SH-SY5Y (cell line): Measurements from ENCODE around the gene POLR3F.

Experiments used
- GATA2 ChIP-seq: IDR thresholded peaks from 2 replicates; pipeline ENCODE4 v1.6.1; 2011; ENCODE audit warnings: mild to moderate bottlenecking, low read depth, low read length
- GATA3 ChIP-seq: IDR thresholded peaks from 2 replicates; pipeline ENCODE4 v1.6.1; 2011; ENCODE audit warnings: low read depth, mild to moderate bottlenecking, low read length, moderate library complexity

DNA sequence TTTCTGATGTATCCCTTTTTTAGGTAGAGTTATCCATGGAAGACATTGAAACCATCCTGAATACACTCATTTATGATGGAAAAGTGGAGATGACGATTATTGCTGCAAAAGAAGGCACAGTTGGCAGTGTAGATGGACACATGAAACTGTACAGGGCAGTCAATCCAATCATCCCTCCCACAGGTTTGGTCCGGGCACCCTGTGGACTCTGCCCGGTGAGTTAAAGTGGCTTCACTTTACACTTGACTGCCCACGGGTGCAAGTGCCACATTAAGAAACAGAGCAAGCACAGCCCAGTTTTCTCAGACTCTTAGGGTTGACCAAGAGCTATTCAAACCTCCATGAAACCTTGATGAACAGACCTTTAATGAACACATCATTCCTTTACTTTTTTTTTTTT is 14.4 kb downstream of the POLR3F start:
- TF ChIP-seq GATA2 (no peak), GATA3 (no peak)
